NCI-H146 (cell line): ENCODE results near the gene RNF20.
"Not testable (repeated sequence)": the region's sequence is repeated elsewhere in the genome, so short reads cannot be mapped to it uniquely, and the experiment has no call there.

Source experiments
- DNase-seq: peaks from one replicate; lab custom pipeline; 2025; lab: John Stamatoyannopoulos, UW

The RNF20 gene

GRCh38 chr9:101587332-101588043, 53.8 kb downstream of the RNF20 start:
- no peak for DNase-seq

GRCh38 chr9:101590074-101590473, 56.4 kb downstream of the RNF20 start:
- not testable (repeated sequence) for DNase-seq

- DNase-seq: no peak
Observed at GRCh38 chr9:101590901-101591300, 57.2 kb downstream of the RNF20 start.

- no peak for DNase-seq
Observed at GRCh38 chr9:101591787-101592446, 58.3 kb downstream of the RNF20 start.

- no peak for DNase-seq
Observed at GRCh38 chr9:101592788-101593187, 59.1 kb downstream of the RNF20 start.

GRCh38 chr9:101593345-101593744, 59.7 kb downstream of the RNF20 start:
- no peak for DNase-seq

- DNase-seq: no peak
Observed at GRCh38 chr9:101594796-101595195, 61.1 kb downstream of the RNF20 start, which contains the start of gene PPP3R2. TSS of gene PPP3R2 (minus strand) at chr9:101594969. CDS start at chr9:101594921, 48 bp downstream.

- DNase-seq: peak; percentile 60
Observed at GRCh38 chr9:101601904-101602765, 68.5 kb downstream of the RNF20 start.

- DNase-seq: no peak
Observed at GRCh38 chr9:101604296-101604695, 70.6 kb downstream of the RNF20 start.

GRCh38 chr9:101605547-101605946, 71.9 kb downstream of the RNF20 start:
- DNase-seq: no peak
